GM12874 (cell line): ENCODE data around the gene STARD10.
A peak's percentile ranks its signal among the peaks of the same experiment; 100 is the strongest.

Source experiments
- CTCF ChIP-seq: IDR thresholded peaks from 2 replicates; pipeline ENCODE4 v1.5.1; 2011; ENCODE audit warnings: low read depth, mild to moderate bottlenecking, control low read depth, low read length, moderate library complexity; ENCODE audit not compliant: insufficient read depth

The STARD10 gene

GRCh38 chr11:72834905-72835304 lies 41.1 kb upstream of the STARD10 start:
- TF ChIP-seq CTCF: no peak

GRCh38 chr11:72833811-72834493 lies 40.1 kb upstream of the STARD10 start:
- TF ChIP-seq CTCF: no peak

GRCh38 chr11:72833083-72833733 lies 39.4 kb upstream of the STARD10 start:
- TF ChIP-seq CTCF: no peak

GRCh38 chr11:72832301-72833082 lies 38.6 kb upstream of the STARD10 start:
- no peak for TF ChIP-seq CTCF

- TF ChIP-seq CTCF: peak; percentile 83
These were observed 37.9 kb upstream of the STARD10 start for GRCh38 chr11:72831521-72832300.

GRCh38 chr11:72829884-72830533 lies 36.2 kb upstream of the STARD10 start:
- no peak for TF ChIP-seq CTCF
